ENCODE measurements around the gene SYNGR4. TPM values are rescaled to one million over a fixed set of nuclear protein-coding genes. Genes with fewer than 3 reads are reported as not detected.
A peak's percentile ranks its signal among the peaks of the same experiment; 100 is the strongest.

SYNGR4 gene
- total RNA-seq, 1 experiment from 2014 or later = not detected

DNA sequence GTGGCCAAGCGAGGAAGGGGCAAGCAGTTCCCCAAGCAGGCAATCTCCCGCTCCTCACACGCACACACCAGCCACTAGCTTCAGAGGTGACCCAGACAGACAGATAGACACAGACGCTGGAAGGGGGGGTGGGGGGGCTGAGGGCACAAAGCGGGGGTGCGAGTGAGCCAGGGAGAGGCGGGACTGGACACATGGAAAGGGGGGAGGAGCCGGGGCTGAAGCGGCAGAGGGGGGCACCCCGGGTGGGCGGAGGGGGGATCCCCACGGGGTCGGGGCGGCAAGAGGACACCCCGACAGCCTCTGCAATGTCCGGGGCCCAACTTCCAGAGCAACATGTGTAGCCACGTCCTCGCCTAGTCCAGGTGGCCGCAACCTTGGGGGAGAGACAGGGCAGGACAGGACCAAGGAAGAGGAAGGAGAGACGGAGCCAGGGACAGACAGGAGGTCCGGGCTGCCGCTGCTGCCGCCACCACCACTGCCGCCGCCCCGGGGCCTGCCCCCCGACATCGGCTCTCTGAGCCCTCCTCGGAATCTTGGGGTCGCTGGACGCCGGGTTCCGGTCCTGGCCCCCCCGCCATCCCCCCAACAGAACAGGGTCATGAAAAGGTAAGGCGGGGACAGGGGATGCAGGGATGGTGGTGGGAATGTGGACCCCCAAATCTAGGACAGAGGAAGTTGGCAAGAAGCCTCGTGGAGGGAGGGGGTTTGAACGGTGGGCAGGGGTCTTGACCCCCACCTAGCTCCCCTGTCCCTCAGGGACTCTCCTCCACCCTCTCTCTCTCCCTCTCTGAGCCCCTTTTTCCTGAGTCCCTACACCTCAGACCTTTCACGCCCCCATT lies 30.4 kb downstream of the SYNGR4 start:
- ATAC-seq = no peak
- POLR2A ChIA-PET = interaction anchor here (0.8 kb wide), 1 partner anchor 10 kb away, joined by 3 read pairs; no protein-coding TSS in a partner anchor

GRCh38 chr19:48395170-48395455 lies 30.9 kb downstream of the SYNGR4 start:
- ATAC-seq (no peak), DNase-seq (ENCODE audit: low spot score) (no peak)
- Mint-ChIP-seq H3K27me3 (ENCODE audit: low read depth) (peaks cover 60% of the 10 kb centered on the region), H3K9me3 (no peaks in the 10 kb centered on the region), H3K36me3 (no peaks in the 10 kb centered on the region), H3K4me1 (peaks cover 54% of the 10 kb centered on the region), H3K27ac (no peak overlapping the region), H3K4me3 (peak overlapping the region; percentile 59)
- POLR2A ChIA-PET = interaction anchor here (0.6 to 0.8 kb wide), 2 partner anchors 9 to 20 kb away, joined by 3 to 6 read pairs; no protein-coding TSS in a partner anchor
- CTCF ChIA-PET = interaction anchor here (0.7 to 2.4 kb wide), 7 partner anchors 11 to 289 kb away, joined by 3 to 13 read pairs (median 4); no protein-coding TSS in a partner anchor
- TF ChIP-seq GRHL2 (CRISPR knock-in tag; IDR thresholded peaks at IDR 0.05; ENCODE audit: insufficient replicate concordance, severe bottlenecking) = no peak
- TF ChIP-seq ZNF532 (CRISPR knock-in tag; IDR thresholded peaks at IDR 0.05; ENCODE audit: borderline replicate concordance) = no peak
- TF ChIP-seq NR1H2 (CRISPR knock-in tag; IDR thresholded peaks at IDR 0.05) = no peak
- TF ChIP-seq, protein P1, sequence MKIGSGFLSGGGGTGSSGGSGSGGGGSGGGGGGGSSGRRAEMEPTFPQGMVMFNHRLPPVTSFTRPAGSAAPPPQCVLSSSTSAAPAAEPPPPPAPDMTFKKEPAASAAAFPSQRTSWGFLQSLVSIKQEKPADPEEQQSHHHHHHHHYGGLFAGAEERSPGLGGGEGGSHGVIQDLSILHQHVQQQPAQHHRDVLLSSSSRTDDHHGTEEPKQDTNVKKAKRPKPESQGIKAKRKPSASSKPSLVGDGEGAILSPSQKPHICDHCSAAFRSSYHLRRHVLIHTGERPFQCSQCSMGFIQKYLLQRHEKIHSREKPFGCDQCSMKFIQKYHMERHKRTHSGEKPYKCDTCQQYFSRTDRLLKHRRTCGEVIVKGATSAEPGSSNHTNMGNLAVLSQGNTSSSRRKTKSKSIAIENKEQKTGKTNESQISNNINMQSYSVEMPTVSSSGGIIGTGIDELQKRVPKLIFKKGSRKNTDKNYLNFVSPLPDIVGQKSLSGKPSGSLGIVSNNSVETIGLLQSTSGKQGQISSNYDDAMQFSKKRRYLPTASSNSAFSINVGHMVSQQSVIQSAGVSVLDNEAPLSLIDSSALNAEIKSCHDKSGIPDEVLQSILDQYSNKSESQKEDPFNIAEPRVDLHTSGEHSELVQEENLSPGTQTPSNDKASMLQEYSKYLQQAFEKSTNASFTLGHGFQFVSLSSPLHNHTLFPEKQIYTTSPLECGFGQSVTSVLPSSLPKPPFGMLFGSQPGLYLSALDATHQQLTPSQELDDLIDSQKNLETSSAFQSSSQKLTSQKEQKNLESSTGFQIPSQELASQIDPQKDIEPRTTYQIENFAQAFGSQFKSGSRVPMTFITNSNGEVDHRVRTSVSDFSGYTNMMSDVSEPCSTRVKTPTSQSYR (CRISPR knock-in tag; IDR thresholded peaks at IDR 0.05) = no peak
- TF ChIP-seq, protein P2, sequence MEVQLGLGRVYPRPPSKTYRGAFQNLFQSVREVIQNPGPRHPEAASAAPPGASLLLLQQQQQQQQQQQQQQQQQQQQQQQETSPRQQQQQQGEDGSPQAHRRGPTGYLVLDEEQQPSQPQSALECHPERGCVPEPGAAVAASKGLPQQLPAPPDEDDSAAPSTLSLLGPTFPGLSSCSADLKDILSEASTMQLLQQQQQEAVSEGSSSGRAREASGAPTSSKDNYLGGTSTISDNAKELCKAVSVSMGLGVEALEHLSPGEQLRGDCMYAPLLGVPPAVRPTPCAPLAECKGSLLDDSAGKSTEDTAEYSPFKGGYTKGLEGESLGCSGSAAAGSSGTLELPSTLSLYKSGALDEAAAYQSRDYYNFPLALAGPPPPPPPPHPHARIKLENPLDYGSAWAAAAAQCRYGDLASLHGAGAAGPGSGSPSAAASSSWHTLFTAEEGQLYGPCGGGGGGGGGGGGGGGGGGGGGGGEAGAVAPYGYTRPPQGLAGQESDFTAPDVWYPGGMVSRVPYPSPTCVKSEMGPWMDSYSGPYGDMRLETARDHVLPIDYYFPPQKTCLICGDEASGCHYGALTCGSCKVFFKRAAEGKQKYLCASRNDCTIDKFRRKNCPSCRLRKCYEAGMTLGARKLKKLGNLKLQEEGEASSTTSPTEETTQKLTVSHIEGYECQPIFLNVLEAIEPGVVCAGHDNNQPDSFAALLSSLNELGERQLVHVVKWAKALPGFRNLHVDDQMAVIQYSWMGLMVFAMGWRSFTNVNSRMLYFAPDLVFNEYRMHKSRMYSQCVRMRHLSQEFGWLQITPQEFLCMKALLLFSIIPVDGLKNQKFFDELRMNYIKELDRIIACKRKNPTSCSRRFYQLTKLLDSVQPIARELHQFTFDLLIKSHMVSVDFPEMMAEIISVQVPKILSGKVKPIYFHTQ (CRISPR knock-in tag; IDR thresholded peaks at IDR 0.05) = no peak
- no peak for TF ChIP-seq ZNF671 (CRISPR knock-in tag; IDR thresholded peaks at IDR 0.05)
- TF ChIP-seq ETV6 (CRISPR knock-in tag; IDR thresholded peaks at IDR 0.05) = no peak
- TF ChIP-seq, protein P3, sequence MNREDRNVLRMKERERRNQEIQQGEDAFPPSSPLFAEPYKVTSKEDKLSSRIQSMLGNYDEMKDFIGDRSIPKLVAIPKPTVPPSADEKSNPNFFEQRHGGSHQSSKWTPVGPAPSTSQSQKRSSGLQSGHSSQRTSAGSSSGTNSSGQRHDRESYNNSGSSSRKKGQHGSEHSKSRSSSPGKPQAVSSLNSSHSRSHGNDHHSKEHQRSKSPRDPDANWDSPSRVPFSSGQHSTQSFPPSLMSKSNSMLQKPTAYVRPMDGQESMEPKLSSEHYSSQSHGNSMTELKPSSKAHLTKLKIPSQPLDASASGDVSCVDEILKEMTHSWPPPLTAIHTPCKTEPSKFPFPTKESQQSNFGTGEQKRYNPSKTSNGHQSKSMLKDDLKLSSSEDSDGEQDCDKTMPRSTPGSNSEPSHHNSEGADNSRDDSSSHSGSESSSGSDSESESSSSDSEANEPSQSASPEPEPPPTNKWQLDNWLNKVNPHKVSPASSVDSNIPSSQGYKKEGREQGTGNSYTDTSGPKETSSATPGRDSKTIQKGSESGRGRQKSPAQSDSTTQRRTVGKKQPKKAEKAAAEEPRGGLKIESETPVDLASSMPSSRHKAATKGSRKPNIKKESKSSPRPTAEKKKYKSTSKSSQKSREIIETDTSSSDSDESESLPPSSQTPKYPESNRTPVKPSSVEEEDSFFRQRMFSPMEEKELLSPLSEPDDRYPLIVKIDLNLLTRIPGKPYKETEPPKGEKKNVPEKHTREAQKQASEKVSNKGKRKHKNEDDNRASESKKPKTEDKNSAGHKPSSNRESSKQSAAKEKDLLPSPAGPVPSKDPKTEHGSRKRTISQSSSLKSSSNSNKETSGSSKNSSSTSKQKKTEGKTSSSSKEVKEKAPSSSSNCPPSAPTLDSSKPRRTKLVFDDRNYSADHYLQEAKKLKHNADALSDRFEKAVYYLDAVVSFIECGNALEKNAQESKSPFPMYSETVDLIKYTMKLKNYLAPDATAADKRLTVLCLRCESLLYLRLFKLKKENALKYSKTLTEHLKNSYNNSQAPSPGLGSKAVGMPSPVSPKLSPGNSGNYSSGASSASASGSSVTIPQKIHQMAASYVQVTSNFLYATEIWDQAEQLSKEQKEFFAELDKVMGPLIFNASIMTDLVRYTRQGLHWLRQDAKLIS (CRISPR knock-in tag; IDR thresholded peaks at IDR 0.05; ENCODE audit: borderline replicate concordance) = no peak
- TF ChIP-seq RORB (CRISPR knock-in tag; IDR thresholded peaks at IDR 0.05) = no peak
- no peak for TF ChIP-seq ZNF121 (CRISPR knock-in tag; IDR thresholded peaks at IDR 0.05)
- TF ChIP-seq EMX1 (CRISPR knock-in tag; IDR thresholded peaks at IDR 0.05) = no peak
- no peak for TF ChIP-seq IRF2 (CRISPR knock-in tag; IDR thresholded peaks at IDR 0.05; ENCODE audit: borderline replicate concordance, low read depth)
- TF ChIP-seq TCF7 (CRISPR knock-in tag; IDR thresholded peaks at IDR 0.05; ENCODE audit: low read depth) = no peak
- TF ChIP-seq ZNF138 (CRISPR knock-in tag; conservative IDR thresholded peaks at IDR 0.05) = no peak
- no peak for TF ChIP-seq FOXP1 (CRISPR knock-in tag; IDR thresholded peaks at IDR 0.05; ENCODE audit: borderline replicate concordance)
- TF ChIP-seq TEAD1 (CRISPR knock-in tag; IDR thresholded peaks at IDR 0.05) = no peak
- TF ChIP-seq FOXJ3 (CRISPR knock-in tag; IDR thresholded peaks at IDR 0.05; ENCODE audit: borderline replicate concordance) = no peak

More for the DNA sequence above, 30.4 kb downstream of the SYNGR4 start:
- TF ChIP-seq ELF4 (CRISPR knock-in tag; IDR thresholded peaks at IDR 0.05; ENCODE audit: low read depth) (no peak), IRF2 (CRISPR knock-in tag; IDR thresholded peaks at IDR 0.05; ENCODE audit: borderline replicate concordance, low read depth) (no peak), PRRX2 (CRISPR knock-in tag; IDR thresholded peaks at IDR 0.05) (0 out of 2 replicates have a peak, but pooled peaks have one; percentile 13), ZNF671 (CRISPR knock-in tag; IDR thresholded peaks at IDR 0.05) (no peak)
- H3K4me1 Mint-ChIP-seq = peaks cover 53% of the 10 kb centered on the region
- CTCF ChIA-PET = interaction anchor here (0.8 to 2.4 kb wide), 9 partner anchors 13 to 189 kb away, joined by 3 to 13 read pairs (median 5); partner anchors contain the start of gene TMEM143
- peaks cover 60% of the 10 kb centered on the region for H3K27me3 Mint-ChIP-seq (ENCODE audit: low read depth)
- no peak overlapping the region for H3K27ac Mint-ChIP-seq
- H3K9me3 Mint-ChIP-seq = no peaks in the 10 kb centered on the region
- DNase-seq (ENCODE audit: low spot score) = no peak
- peak overlapping the region; percentile 83 for H3K4me3 Mint-ChIP-seq
- no peaks in the 10 kb centered on the region for H3K36me3 Mint-ChIP-seq

Data from WTC11 (cell line).